Gastroesophageal sphincter (tissue), 3 donors: ENCODE measurements around the gene TOLLIP.

Source experiments
- POLR2A ChIP-seq, 2 donors: fragments of 450-650 bp; IDR thresholded peaks; one replicate each; pipeline ENCODE4 v1.6.1; 2017; ENCODE audit warnings: antibody characterized with exemption in 2 of 2, mild to moderate bottlenecking in 2 of 2, moderate library complexity in 1 of 2
- POLR2AphosphoS5 ChIP-seq: sonication (generic); formaldehyde crosslinking; IDR thresholded peaks from one replicate; pipeline ENCODE4 v1.6.1; 2017; ENCODE audit warnings: antibody characterized with exemption
- TF ChIP-seq, protein P1 (sequence below), 4 experiments: fragments of 200-600 bp in 2 of 4; fragments of 450-650 bp in 2 of 4; sonication (generic) in 1 of 4; IDR thresholded peaks; one replicate each; pipeline ENCODE4 v1.5.1; 2017 to 2019; ENCODE audit warnings: antibody characterized with exemption in 4 of 4, mild to moderate bottlenecking in 2 of 4, moderate library complexity in 2 of 4

DNA sequence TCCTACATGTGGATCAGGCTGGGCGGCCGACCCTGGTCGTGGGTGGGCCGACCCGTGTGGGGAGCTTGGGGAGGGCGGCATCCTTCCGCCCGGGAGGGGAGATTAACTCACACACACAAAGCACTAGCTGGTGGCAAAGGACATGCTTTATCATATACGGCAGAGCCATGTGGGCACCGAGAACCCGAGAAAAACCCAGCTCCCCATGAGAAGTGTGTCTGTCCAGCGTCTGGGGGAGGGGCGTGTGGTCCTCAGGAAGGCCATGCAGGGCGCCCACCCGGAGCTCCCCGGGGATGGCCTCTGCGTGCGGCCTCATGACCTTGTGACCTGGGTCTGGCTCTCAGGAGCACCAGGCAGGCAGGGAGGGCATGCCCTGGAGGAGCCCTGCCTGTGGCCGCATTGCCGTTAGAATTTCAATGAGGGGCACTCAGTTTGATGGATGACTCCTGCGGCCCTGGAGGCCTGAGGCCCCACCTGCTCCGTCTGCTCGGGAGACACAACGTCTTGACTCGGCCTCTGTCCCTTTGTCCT is 39.4 kb upstream of the TOLLIP start:
- TF ChIP-seq, protein P1, sequence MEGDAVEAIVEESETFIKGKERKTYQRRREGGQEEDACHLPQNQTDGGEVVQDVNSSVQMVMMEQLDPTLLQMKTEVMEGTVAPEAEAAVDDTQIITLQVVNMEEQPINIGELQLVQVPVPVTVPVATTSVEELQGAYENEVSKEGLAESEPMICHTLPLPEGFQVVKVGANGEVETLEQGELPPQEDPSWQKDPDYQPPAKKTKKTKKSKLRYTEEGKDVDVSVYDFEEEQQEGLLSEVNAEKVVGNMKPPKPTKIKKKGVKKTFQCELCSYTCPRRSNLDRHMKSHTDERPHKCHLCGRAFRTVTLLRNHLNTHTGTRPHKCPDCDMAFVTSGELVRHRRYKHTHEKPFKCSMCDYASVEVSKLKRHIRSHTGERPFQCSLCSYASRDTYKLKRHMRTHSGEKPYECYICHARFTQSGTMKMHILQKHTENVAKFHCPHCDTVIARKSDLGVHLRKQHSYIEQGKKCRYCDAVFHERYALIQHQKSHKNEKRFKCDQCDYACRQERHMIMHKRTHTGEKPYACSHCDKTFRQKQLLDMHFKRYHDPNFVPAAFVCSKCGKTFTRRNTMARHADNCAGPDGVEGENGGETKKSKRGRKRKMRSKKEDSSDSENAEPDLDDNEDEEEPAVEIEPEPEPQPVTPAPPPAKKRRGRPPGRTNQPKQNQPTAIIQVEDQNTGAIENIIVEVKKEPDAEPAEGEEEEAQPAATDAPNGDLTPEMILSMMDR (IDR thresholded peaks at IDR 0.05) = no peak
- no peak for TF ChIP-seq POLR2AphosphoS5
- TF ChIP-seq POLR2A (IDR thresholded peaks at IDR 0.05) = no peak
